Immature natural killer cell (primary cell): ENCODE results near the gene YJU2. TPM values are rescaled to one million over a fixed set of nuclear protein-coding genes. Genes with fewer than 3 reads are reported as not detected.

Source experiments
- DNase-seq, 3 donors: peaks; one replicate each; pipeline ENCODE4 v3.0.0; 2022; ENCODE audit warnings: mixed read lengths in 1 of 3
- H3K27ac Mint-ChIP-seq, 6 donors: one replicate each; pipeline ENCODE4 v1.8.0; 2020; ENCODE audit warnings: mixed read lengths in 6 of 6, mild to moderate bottlenecking in 5 of 6, inconsistent platforms in 4 of 6, moderate library complexity in 3 of 6
- H3K27me3 Mint-ChIP-seq, 3 donors: one replicate each; pipeline ENCODE4 v1.8.0; 2020 to 2021; ENCODE audit warnings: low read depth in 3 of 3, mild to moderate bottlenecking in 3 of 3, mixed read lengths in 3 of 3, moderate library complexity in 3 of 3, inconsistent platforms in 1 of 3
- H3K36me3 Mint-ChIP-seq, 3 donors: one replicate each; pipeline ENCODE4 v1.8.0; 2020; ENCODE audit warnings: mixed read lengths in 3 of 3, inconsistent platforms in 2 of 3, mild to moderate bottlenecking in 2 of 3
- H3K4me1 Mint-ChIP-seq, 2 donors: one replicate each; pipeline ENCODE4 v1.8.0; 2020; ENCODE audit warnings: inconsistent platforms in 2 of 2, mild to moderate bottlenecking in 2 of 2, mixed read lengths in 2 of 2, moderate library complexity in 1 of 2
- H3K4me3 Mint-ChIP-seq, 5 donors: one replicate each; pipeline ENCODE4 v1.8.0; 2020; ENCODE audit warnings: mild to moderate bottlenecking in 5 of 5, mixed read lengths in 5 of 5, inconsistent platforms in 3 of 5, moderate library complexity in 3 of 5
- H3K9me3 Mint-ChIP-seq, 6 donors: one replicate each; pipeline ENCODE4 v1.8.0; 2020; ENCODE audit warnings: mild to moderate bottlenecking in 6 of 6, mixed read lengths in 6 of 6, inconsistent platforms in 4 of 6, moderate library complexity in 3 of 6
- polyA plus RNA-seq, 3 donors: library from polyadenylated mRNA; unstranded; fragments of 300-500 nt; fragmentation: Illumina TruSeq; gene quantifications; one replicate each; pipeline ENCODE4 v1.2.3, GENCODE V29; 2021

YJU2 gene
- 10 to 100 TPM; 13.8 to 42.4 (median 16.9) TPM for polyA plus RNA-seq

GRCh38 chr19:4246767-4247593 is at the start of gene YJU2:
YJU2 (plus strand) TSS chr19:4247080; CDS start chr19:4247147, 67 bp downstream.
- Mint-ChIP-seq H3K27ac (peak within 1 kb of the TSS; percentile 99 to 100 (median 100)), H3K27me3 (peaks cover 12 to 18% (median 13%) of the 10 kb centered on the region in 3 donors), H3K9me3 (peaks cover 0 to 6% (median 3%) of the 10 kb centered on the region in 6 donors), H3K36me3 (peaks cover 12 to 30% (median 19%) of the 10 kb centered on the region in 3 donors), H3K4me3 (peak within 1 kb of the TSS; percentile 97 to 99 (median 97)), H3K4me1 (peaks cover 15 to 25% of the 10 kb centered on the region in 2 donors)
- peak; percentile 98 to 99 (median 99) for DNase-seq

- no peak for DNase-seq
- H3K9me3 Mint-ChIP-seq = peaks cover 0 to 9% (median 2%) of the 10 kb centered on the region in 6 donors
- H3K4me1 Mint-ChIP-seq = peaks cover 7 to 11% of the 10 kb centered on the region in 2 donors
- peak overlapping the region in 1 of 5 donors; percentile 21 for H3K4me3 Mint-ChIP-seq
- peaks cover 11 to 31% (median 27%) of the 10 kb centered on the region in 3 donors for H3K27me3 Mint-ChIP-seq
- peaks cover 6 to 11% (median 7%) of the 10 kb centered on the region in 3 donors for H3K36me3 Mint-ChIP-seq
- H3K27ac Mint-ChIP-seq = peak overlapping the region in 1 of 6 donors; percentile 51
These were observed 49.7 kb upstream of the YJU2 start for GRCh38 chr19:4197228-4197624.

GRCh38 chr19:4197625-4198466 is 49.0 kb upstream of the YJU2 start:
- peaks cover 6 to 11% (median 7%) of the 10 kb centered on the region in 3 donors for H3K36me3 Mint-ChIP-seq
- H3K27me3 Mint-ChIP-seq = peaks cover 11 to 31% (median 27%) of the 10 kb centered on the region in 3 donors
- H3K4me1 Mint-ChIP-seq = peaks cover 7 to 11% of the 10 kb centered on the region in 2 donors
- H3K4me3 Mint-ChIP-seq = no peak overlapping the region
- no peak for DNase-seq
- H3K27ac Mint-ChIP-seq = peak overlapping the region in 2 of 6 donors; percentile 29 to 51
- H3K9me3 Mint-ChIP-seq = peaks cover 0 to 9% (median 2%) of the 10 kb centered on the region in 6 donors

GRCh38 chr19:4198467-4199126 is 48.3 kb upstream of the YJU2 start:
- Mint-ChIP-seq H3K4me1 (peaks cover 7 to 11% of the 10 kb centered on the region in 2 donors), H3K27me3 (peaks cover 11 to 32% (median 25%) of the 10 kb centered on the region in 3 donors), H3K27ac (no peak overlapping the region), H3K4me3 (no peak overlapping the region), H3K9me3 (peaks cover 0 to 9% (median 2%) of the 10 kb centered on the region in 6 donors), H3K36me3 (peaks cover 6 to 11% (median 7%) of the 10 kb centered on the region in 3 donors)
- no peak for DNase-seq

GRCh38 chr19:4199699-4200293 is 47.1 kb upstream of the YJU2 start:
- Mint-ChIP-seq H3K4me1 (peaks cover 7 to 11% of the 10 kb centered on the region in 2 donors), H3K27me3 (peaks cover 11 to 24% (median 22%) of the 10 kb centered on the region in 3 donors), H3K36me3 (peaks cover 6 to 11% (median 7%) of the 10 kb centered on the region in 3 donors), H3K4me3 (no peak overlapping the region), H3K27ac (no peak overlapping the region), H3K9me3 (peaks cover 0 to 9% (median 2%) of the 10 kb centered on the region in 6 donors)
- no peak for DNase-seq

- Mint-ChIP-seq H3K9me3 (peaks cover 0 to 9% (median 2%) of the 10 kb centered on the region in 6 donors), H3K27ac (no peak overlapping the region), H3K36me3 (peaks cover 6 to 10% (median 7%) of the 10 kb centered on the region in 3 donors), H3K4me1 (peaks cover 7 to 11% of the 10 kb centered on the region in 2 donors), H3K4me3 (no peak overlapping the region), H3K27me3 (peaks cover 11 to 24% (median 19%) of the 10 kb centered on the region in 3 donors)
- no peak for DNase-seq
These were observed 45.8 kb upstream of the YJU2 start for GRCh38 chr19:4200940-4201542.

GRCh38 chr19:4201798-4202197 is 45.1 kb upstream of the YJU2 start:
- H3K27ac Mint-ChIP-seq = no peak overlapping the region
- peaks cover 7 to 11% of the 10 kb centered on the region in 2 donors for H3K4me1 Mint-ChIP-seq
- H3K9me3 Mint-ChIP-seq = peaks cover 0 to 9% (median 2%) of the 10 kb centered on the region in 6 donors
- DNase-seq = no peak
- H3K27me3 Mint-ChIP-seq = peaks cover 6 to 19% (median 15%) of the 10 kb centered on the region in 3 donors
- H3K4me3 Mint-ChIP-seq = no peak overlapping the region
- H3K36me3 Mint-ChIP-seq = peaks cover 6 to 7% (median 7%) of the 10 kb centered on the region in 3 donors

GRCh38 chr19:4206818-4207484 is 39.9 kb upstream of the YJU2 start:
- DNase-seq = no peak
- Mint-ChIP-seq H3K27ac (no peak overlapping the region), H3K27me3 (peaks cover 0 to 8% (median 6%) of the 10 kb centered on the region in 3 donors), H3K9me3 (no peaks in the 10 kb centered on the region), H3K4me1 (no peaks in the 10 kb centered on the region), H3K36me3 (no peaks in the 10 kb centered on the region), H3K4me3 (no peak overlapping the region)

- Mint-ChIP-seq H3K4me1 (no peaks in the 10 kb centered on the region), H3K9me3 (no peaks in the 10 kb centered on the region), H3K27ac (no peak overlapping the region), H3K4me3 (no peak overlapping the region), H3K27me3 (peaks cover 0 to 6% (median 5%) of the 10 kb centered on the region in 3 donors), H3K36me3 (no peaks in the 10 kb centered on the region)
- no peak for DNase-seq
These were observed 38.3 kb upstream of the YJU2 start for GRCh38 chr19:4208385-4209094.

- H3K36me3 Mint-ChIP-seq = no peaks in the 10 kb centered on the region
- peaks cover 3 to 6% (median 5%) of the 10 kb centered on the region in 3 donors for H3K27me3 Mint-ChIP-seq
- peaks cover 12 to 13% of the 10 kb centered on the region in 2 donors for H3K4me1 Mint-ChIP-seq
- no peak overlapping the region for H3K4me3 Mint-ChIP-seq
- H3K27ac Mint-ChIP-seq = no peak overlapping the region
- no peaks in the 10 kb centered on the region for H3K9me3 Mint-ChIP-seq
- DNase-seq = no peak
These were observed 36.6 kb upstream of the YJU2 start for GRCh38 chr19:4210166-4210731.

- no peak for DNase-seq
- Mint-ChIP-seq H3K4me3 (no peak overlapping the region), H3K27ac (no peak overlapping the region), H3K36me3 (peaks cover 0 to 5% (median 0%) of the 10 kb centered on the region in 3 donors), H3K4me1 (peaks cover 12 to 13% of the 10 kb centered on the region in 2 donors), H3K27me3 (peaks cover 3 to 5% (median 4%) of the 10 kb centered on the region in 3 donors), H3K9me3 (no peaks in the 10 kb centered on the region)
These were observed 33.8 kb upstream of the YJU2 start for GRCh38 chr19:4213116-4213515.
